Hepatocyte (in vitro differentiated cells): ENCODE data around the gene GIPC1.
"Not testable (repeated sequence)": the region's sequence is repeated elsewhere in the genome, so short reads cannot be mapped to it uniquely, and the experiment has no call there.

Experiments used
- EZH2 ChIP-seq: fragments of 200-600 bp; sonication (generic); IDR thresholded peaks from 2 replicates; pipeline ENCODE4 v1.6.1; 2016; ENCODE audit warnings: antibody characterized with exemption, mild to moderate bottlenecking, borderline replicate concordance
- EZH2phosphoT487 ChIP-seq: fragments of 200-600 bp; sonication (generic); IDR thresholded peaks from one replicate; pipeline ENCODE4 v1.6.1; 2018; ENCODE audit warnings: antibody characterized with exemption, mild to moderate bottlenecking, low read depth, moderate library complexity; ENCODE audit not compliant: unreplicated experiment, severe bottlenecking
- TF ChIP-seq, protein P1 (sequence below): fragments of 200-600 bp; sonication (generic); IDR thresholded peaks from 2 replicates; pipeline ENCODE4 v1.5.1; 2016; ENCODE audit warnings: antibody characterized with exemption, mild to moderate bottlenecking; ENCODE audit not compliant: poor library complexity

- TF ChIP-seq, protein P1, sequence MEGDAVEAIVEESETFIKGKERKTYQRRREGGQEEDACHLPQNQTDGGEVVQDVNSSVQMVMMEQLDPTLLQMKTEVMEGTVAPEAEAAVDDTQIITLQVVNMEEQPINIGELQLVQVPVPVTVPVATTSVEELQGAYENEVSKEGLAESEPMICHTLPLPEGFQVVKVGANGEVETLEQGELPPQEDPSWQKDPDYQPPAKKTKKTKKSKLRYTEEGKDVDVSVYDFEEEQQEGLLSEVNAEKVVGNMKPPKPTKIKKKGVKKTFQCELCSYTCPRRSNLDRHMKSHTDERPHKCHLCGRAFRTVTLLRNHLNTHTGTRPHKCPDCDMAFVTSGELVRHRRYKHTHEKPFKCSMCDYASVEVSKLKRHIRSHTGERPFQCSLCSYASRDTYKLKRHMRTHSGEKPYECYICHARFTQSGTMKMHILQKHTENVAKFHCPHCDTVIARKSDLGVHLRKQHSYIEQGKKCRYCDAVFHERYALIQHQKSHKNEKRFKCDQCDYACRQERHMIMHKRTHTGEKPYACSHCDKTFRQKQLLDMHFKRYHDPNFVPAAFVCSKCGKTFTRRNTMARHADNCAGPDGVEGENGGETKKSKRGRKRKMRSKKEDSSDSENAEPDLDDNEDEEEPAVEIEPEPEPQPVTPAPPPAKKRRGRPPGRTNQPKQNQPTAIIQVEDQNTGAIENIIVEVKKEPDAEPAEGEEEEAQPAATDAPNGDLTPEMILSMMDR: not testable (repeated sequence)
- not testable (repeated sequence) for TF ChIP-seq EZH2, EZH2phosphoT487
These were observed 8.6 kb upstream of the GIPC1 start for GRCh38 chr19:14504575-14504974.
